Endothelial cell of umbilical vein (primary cell): ENCODE results near the gene ITPR1. TPM values are rescaled to one million over a fixed set of nuclear protein-coding genes. Genes with fewer than 3 reads are reported as not detected.

Experiments used
- BruUV-seq: library from RNA; stranded (reverse); fragments of 400-500 nt; replicated peaks from 2 replicates; lab custom pipeline; 2021; lab: Mats Ljungman, UMichigan
- CTCF ChIA-PET: fragments of 300-600, 350-600 bp; sonication (Branson Sonifier 250); formaldehyde crosslinking; loops from one replicate; lab custom pipeline; 2021; ENCODE audit warnings: antibody characterized with exemption, inconsistent platforms; lab: Charles Lee
- POLR2A ChIA-PET: fragments of 300-600, 350-600 bp; sonication (Branson Sonifier 250); formaldehyde crosslinking; loops from one replicate; lab custom pipeline; 2021; ENCODE audit warnings: antibody characterized with exemption, inconsistent platforms; lab: Charles Lee
- DNase-seq: peaks from one replicate; pipeline ENCODE4 v3.0.0-alpha.2; 2011; ENCODE audit warnings: low read depth, low spot score
- FAIRE-seq: peaks from 2 replicates; lab custom pipeline; 2011; peaks lifted over from hg19 to GRCh38; lab: Jason Lieb, UNC
- H2AFZ ChIP-seq: 2 replicates; pipeline ENCODE4 v1.6.0; 2012; ENCODE audit warnings: low read depth, low read length, control low read depth, inconsistent platforms
- H3K27ac ChIP-seq: 2 replicates; pipeline ENCODE4 v1.5.1; 2011; ENCODE audit warnings: low read depth, mild to moderate bottlenecking, control low read depth, low read length, moderate library complexity; ENCODE audit not compliant: insufficient read depth
- H3K27me3 ChIP-seq, 2 experiments: 2 replicates each; pipeline versions ENCODE4 v1.6.0 to v1.6.1; 2011; ENCODE audit warnings: low read length in 2 of 2, mixed read lengths in 1 of 2; ENCODE audit not compliant: control insufficient read depth in 2 of 2, insufficient read depth in 2 of 2
- H3K36me3 ChIP-seq, 2 experiments: 2 replicates in 1 of 2; 3 replicates in 1 of 2; pipeline ENCODE4 v1.5.1; 2011; ENCODE audit warnings: low read length in 2 of 2, mild to moderate bottlenecking in 1 of 2, moderate library complexity in 1 of 2; ENCODE audit not compliant: control insufficient read depth in 2 of 2, insufficient read depth in 2 of 2; ENCODE audit errors: extremely low read depth in 1 of 2
- H3K4me1 ChIP-seq: 3 replicates; pipeline ENCODE4 v1.5.1; 2011; ENCODE audit warnings: mild to moderate bottlenecking, low read length; ENCODE audit not compliant: control insufficient read depth, insufficient read depth; ENCODE audit errors: extremely low read depth
- H3K4me2 ChIP-seq: 2 replicates; pipeline ENCODE4 v1.6.1; 2011; ENCODE audit warnings: low read length, control low read depth, mixed read lengths; ENCODE audit not compliant: insufficient read depth
- H3K4me3 ChIP-seq, 3 experiments: fragments of 200-600 bp in 1 of 3; sonication (generic), shearing (Covaris generic) in 1 of 3; replicated peaks in 1 of 3; 2 replicates each; pipeline ENCODE4 v1.5.1; 2011 to 2016; ENCODE audit warnings: control low read depth in 3 of 3, low read length in 3 of 3, mild to moderate bottlenecking in 2 of 3, inconsistent platforms in 1 of 3, low read depth in 1 of 3, moderate library complexity in 1 of 3; ENCODE audit not compliant: insufficient read depth in 1 of 3
- H3K79me2 ChIP-seq: 2 replicates; pipeline ENCODE4 v1.6.0; 2012; ENCODE audit warnings: low read length, inconsistent platforms; ENCODE audit not compliant: control insufficient read depth, insufficient read depth
- H3K9ac ChIP-seq: replicated peaks from 2 replicates; pipeline ENCODE3; 2011; ENCODE audit warnings: low read length, control low read depth; ENCODE audit not compliant: insufficient read depth; ENCODE audit errors: extremely low read depth
- H3K9me1 ChIP-seq: replicated peaks from 3 replicates; pipeline ENCODE4 v1.6.0; 2011; ENCODE audit warnings: mild to moderate bottlenecking, low read length; ENCODE audit not compliant: control insufficient read depth, insufficient read depth; ENCODE audit errors: extremely low read depth
- H3K9me3 ChIP-seq: replicated peaks from 2 replicates; pipeline ENCODE4 v1.5.1; 2012; ENCODE audit warnings: low read length, inconsistent platforms; ENCODE audit not compliant: control insufficient read depth, insufficient read depth
- H4K20me1 ChIP-seq: replicated peaks from 2 replicates; pipeline ENCODE3; 2011; ENCODE audit warnings: mild to moderate bottlenecking, low read length; ENCODE audit not compliant: control insufficient read depth, insufficient read depth; ENCODE audit errors: extremely low read depth
- EZH2 ChIP-seq: IDR thresholded peaks from 2 replicates; pipeline ENCODE4 v1.6.1; 2012; ENCODE audit warnings: borderline replicate concordance, low read depth, mild to moderate bottlenecking, moderate library complexity, low read length, inconsistent platforms; ENCODE audit not compliant: severe bottlenecking
- FOS ChIP-seq: IDR thresholded peaks from 2 replicates; pipeline ENCODE4 v1.6.1; 2011; ENCODE audit warnings: mild to moderate bottlenecking, low read length, moderate library complexity, borderline replicate concordance; ENCODE audit not compliant: insufficient read depth
- GATA2 ChIP-seq: IDR thresholded peaks from 2 replicates; pipeline ENCODE4 v1.7.0; 2011; ENCODE audit warnings: low read depth, mild to moderate bottlenecking, moderate library complexity, mixed read lengths, low read length; ENCODE audit not compliant: insufficient read length, insufficient read depth
- JUN ChIP-seq: IDR thresholded peaks from 2 replicates; pipeline ENCODE4 v1.6.1; 2011; ENCODE audit warnings: borderline replicate concordance, low read depth; ENCODE audit not compliant: insufficient read length, insufficient read depth
- MYC ChIP-seq: IDR thresholded peaks from one replicate; pipeline ENCODE4 v1.6.1; 2011; ENCODE audit warnings: mild to moderate bottlenecking, low read depth, low read length
- POLR2A ChIP-seq: IDR thresholded peaks from 2 replicates; pipeline ENCODE4 v1.6.1; 2012; ENCODE audit warnings: low read depth, mild to moderate bottlenecking, control low read depth, low read length
- POLR2AphosphoS5 ChIP-seq: IDR thresholded peaks from 2 replicates; pipeline ENCODE4 v1.6.1; 2012; ENCODE audit warnings: low read depth, mild to moderate bottlenecking, control low read depth, low read length, moderate library complexity; ENCODE audit not compliant: insufficient read depth
- dilution Hi-C: fragments of 300-500 bp; cut with MboI; formaldehyde crosslinking; loops from one replicate; pipeline ENCODE4 v1.15.0; 2019; ENCODE audit warnings: low sequenced_read_pairs; ENCODE audit not compliant: extremely low pct_ligation_motif_present
- intact Hi-C: fragments of 100-400 bp; cut with micrococcal nuclease; formaldehyde crosslinking; loops from one replicate; pipeline ENCODE4 v1.10.0; 2022
- polyA plus RNA-seq, 4 experiments: library from polyadenylated mRNA; depleted of rRNA in 3 of 4; stranded (reverse) in 3 of 4; unstranded in 1 of 4; fragments of >200 nt; gene quantifications; 2 replicates each; pipeline versions ENCODE4 v1.2.1 to v1.2.3, GENCODE V29; 2011 to 2012; ENCODE audit warnings: missing spikeins in 1 of 4
- total RNA-seq: library from RNA; stranded (reverse); gene quantifications from 2 replicates; pipeline ENCODE4 v1.2.3, GENCODE V29; 2021
- TF ChIP-seq, protein P1 (sequence below): IDR thresholded peaks from 2 replicates; pipeline ENCODE4 v1.6.1; 2011; ENCODE audit not compliant: insufficient read depth, insufficient read length
- TF ChIP-seq, protein P2 (sequence below), 2 donors: IDR thresholded peaks; 1 replicate in 1 of 2; 2 replicates in 1 of 2; pipeline ENCODE4 v1.5.1; 2011; ENCODE audit warnings: low read length in 2 of 2, mild to moderate bottlenecking in 2 of 2, moderate library complexity in 2 of 2, control low read depth in 1 of 2, inconsistent platforms in 1 of 2, low read depth in 1 of 2; ENCODE audit not compliant: insufficient read depth in 1 of 2; ENCODE audit errors: extremely low read depth in 1 of 2

Gene ITPR1
- total and polyA plus RNA-seq, 2 donors (not counting 3 experiments of a cell fraction or from before 2014, with no cell fraction given) = 5.1 to 16.1 TPM

DNA sequence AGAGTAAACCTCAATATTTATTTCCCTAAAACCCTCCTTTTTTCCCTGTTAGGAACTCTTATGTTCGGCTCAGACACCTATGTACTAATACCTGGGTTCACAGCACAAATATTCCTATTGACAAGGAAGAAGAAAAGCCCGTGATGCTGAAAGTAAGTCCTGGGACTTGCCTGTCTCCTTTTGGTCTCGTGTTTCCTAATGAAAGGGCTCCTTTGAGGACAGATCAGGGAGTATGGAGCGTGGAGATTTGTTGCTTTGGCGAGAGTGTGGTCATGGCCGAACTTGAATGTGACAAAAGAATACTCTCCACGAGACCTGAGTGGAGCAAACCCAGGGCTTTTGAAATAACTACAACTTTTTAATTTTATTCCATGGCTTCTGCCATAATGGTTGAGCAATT lies 167.8 kb downstream of the ITPR1 start:
- H3K9me1 ChIP-seq = no peaks in the 10 kb centered on the region
- H3K4me3 ChIP-seq = no peak overlapping the region
- no peaks in the 10 kb centered on the region for H3K9me3 ChIP-seq
- TF ChIP-seq FOS (no peak), JUN (no peak), EZH2 (no peak), POLR2A (no peak), MYC (no peak), GATA2 (no peak), POLR2AphosphoS5 (no peak)
- TF ChIP-seq, protein P1, sequence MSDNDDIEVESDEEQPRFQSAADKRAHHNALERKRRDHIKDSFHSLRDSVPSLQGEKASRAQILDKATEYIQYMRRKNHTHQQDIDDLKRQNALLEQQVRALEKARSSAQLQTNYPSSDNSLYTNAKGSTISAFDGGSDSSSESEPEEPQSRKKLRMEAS = no peak
- TF ChIP-seq, protein P2, sequence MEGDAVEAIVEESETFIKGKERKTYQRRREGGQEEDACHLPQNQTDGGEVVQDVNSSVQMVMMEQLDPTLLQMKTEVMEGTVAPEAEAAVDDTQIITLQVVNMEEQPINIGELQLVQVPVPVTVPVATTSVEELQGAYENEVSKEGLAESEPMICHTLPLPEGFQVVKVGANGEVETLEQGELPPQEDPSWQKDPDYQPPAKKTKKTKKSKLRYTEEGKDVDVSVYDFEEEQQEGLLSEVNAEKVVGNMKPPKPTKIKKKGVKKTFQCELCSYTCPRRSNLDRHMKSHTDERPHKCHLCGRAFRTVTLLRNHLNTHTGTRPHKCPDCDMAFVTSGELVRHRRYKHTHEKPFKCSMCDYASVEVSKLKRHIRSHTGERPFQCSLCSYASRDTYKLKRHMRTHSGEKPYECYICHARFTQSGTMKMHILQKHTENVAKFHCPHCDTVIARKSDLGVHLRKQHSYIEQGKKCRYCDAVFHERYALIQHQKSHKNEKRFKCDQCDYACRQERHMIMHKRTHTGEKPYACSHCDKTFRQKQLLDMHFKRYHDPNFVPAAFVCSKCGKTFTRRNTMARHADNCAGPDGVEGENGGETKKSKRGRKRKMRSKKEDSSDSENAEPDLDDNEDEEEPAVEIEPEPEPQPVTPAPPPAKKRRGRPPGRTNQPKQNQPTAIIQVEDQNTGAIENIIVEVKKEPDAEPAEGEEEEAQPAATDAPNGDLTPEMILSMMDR (IDR thresholded peaks at IDR 0.05; ENCODE audit: extremely low read depth in 1 of 2, insufficient read depth in 1 of 2, low read depth in 1 of 2, low read length in 2 of 2) = no peak
- H3K27ac ChIP-seq = no peak overlapping the region
- H3K9ac ChIP-seq = no peak overlapping the region
- DNase-seq (no peak), FAIRE-seq (no peak)
- no peaks in the 10 kb centered on the region for H3K36me3 ChIP-seq
- H2AFZ ChIP-seq = no peak overlapping the region
- CTCF ChIA-PET = no interaction called here
- H3K4me1 ChIP-seq = peaks cover 11% of the 10 kb centered on the region
- H3K4me2 ChIP-seq = no peak overlapping the region
- POLR2A ChIA-PET = no interaction called here
- dilution Hi-C loops (no loop called here), intact Hi-C loops (no loop called here)
- no peaks in the 10 kb centered on the region for H3K27me3 ChIP-seq
- no TSS peak for BruUV-seq
- no peaks in the 10 kb centered on the region for H4K20me1 ChIP-seq
- no peaks in the 10 kb centered on the region for H3K79me2 ChIP-seq
